ENCODE data around the gene TMEFF2. TPM values are rescaled to one million over a fixed set of nuclear protein-coding genes. Genes with fewer than 3 reads are reported as not detected.

Gene TMEFF2
- total RNA-seq, 2 experiments from 2014 or later, result not detected

- Mint-ChIP-seq H3K36me3 (no peaks in the 10 kb centered on the region), H3K27me3 (peaks cover 7% of the 10 kb centered on the region), H3K27ac (no peak overlapping the region), H3K9me3 (no peaks in the 10 kb centered on the region), H3K4me1 (no peaks in the 10 kb centered on the region), H3K4me3 (no peak overlapping the region)
- DNase-seq, result no peak
Measured at GRCh38 chr2:191947235-191947634, 247.5 kb downstream of the TMEFF2 start.

DNA sequence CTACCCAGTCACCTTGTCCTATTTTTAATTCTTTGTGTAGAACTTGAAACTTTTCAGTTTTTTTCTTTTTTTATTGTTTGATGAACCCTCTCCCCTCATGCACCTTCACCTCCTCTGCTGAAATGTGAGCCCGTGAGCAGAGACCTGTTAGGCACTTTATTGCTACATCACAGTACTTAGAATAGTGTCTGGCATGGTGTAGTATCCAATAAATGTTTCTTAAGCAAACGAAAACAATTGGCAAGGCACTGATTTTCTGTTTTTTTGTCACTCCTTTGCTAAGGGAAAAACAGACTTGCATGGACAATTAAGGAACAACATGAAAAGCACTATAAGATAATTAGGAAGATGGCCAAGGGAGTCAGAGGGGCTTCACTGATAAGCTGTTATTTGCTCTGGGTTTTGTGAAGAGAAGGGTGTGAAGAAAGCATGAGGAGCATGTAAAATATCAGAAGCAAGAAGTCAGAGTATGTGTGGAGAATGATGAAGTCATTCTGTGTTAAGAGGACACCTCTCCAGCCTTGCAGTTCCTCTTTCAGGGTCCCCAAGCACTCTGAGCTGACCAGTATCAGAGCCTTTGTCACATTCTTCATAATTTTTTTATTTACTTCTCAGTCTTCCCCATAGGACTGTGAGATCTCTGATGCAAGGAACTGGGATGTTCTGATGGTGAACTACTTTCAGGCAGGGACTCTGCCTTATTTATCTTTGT lies 248.1 kb downstream of the TMEFF2 start:
- Mint-ChIP-seq H3K27me3 (peaks cover 9% of the 10 kb centered on the region), H3K4me1 (no peaks in the 10 kb centered on the region), H3K27ac (no peak overlapping the region), H3K9me3 (no peaks in the 10 kb centered on the region), H3K4me3 (no peak overlapping the region), H3K36me3 (no peaks in the 10 kb centered on the region)
- no peak for DNase-seq

DNA sequence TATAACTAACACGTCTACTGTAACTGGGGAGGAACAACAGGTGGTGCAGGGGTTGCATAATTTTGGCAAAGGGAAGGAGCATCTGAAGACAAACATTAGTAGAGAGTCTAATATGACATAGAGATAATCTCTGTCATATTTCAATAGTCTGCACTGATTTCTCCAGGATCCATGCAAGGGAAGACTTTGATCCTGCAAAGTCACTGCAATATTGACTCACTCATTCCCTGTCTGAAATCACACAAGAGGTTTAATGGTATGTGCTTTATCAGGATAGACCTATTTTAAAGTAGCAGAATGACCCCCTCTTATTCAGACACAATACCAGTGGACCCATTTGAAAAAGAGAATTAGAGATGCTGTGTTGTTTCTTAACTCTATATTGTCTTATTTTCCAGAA lies 249.1 kb downstream of the TMEFF2 start:
- no peaks in the 10 kb centered on the region for H3K36me3 Mint-ChIP-seq
- no peaks in the 10 kb centered on the region for H3K4me1 Mint-ChIP-seq
- H3K27me3 Mint-ChIP-seq, result peaks cover 9% of the 10 kb centered on the region
- no peak overlapping the region for H3K27ac Mint-ChIP-seq
- no peak for DNase-seq
- H3K4me3 Mint-ChIP-seq, result no peak overlapping the region
- no peaks in the 10 kb centered on the region for H3K9me3 Mint-ChIP-seq

GRCh38 chr2:191942739-191943103 lies 252.0 kb downstream of the TMEFF2 start:
- H3K9me3 Mint-ChIP-seq, result no peaks in the 10 kb centered on the region
- no peaks in the 10 kb centered on the region for H3K4me1 Mint-ChIP-seq
- H3K4me3 Mint-ChIP-seq, result no peak overlapping the region
- no peak overlapping the region for H3K27ac Mint-ChIP-seq
- peaks cover 16% of the 10 kb centered on the region for H3K27me3 Mint-ChIP-seq
- H3K36me3 Mint-ChIP-seq, result no peaks in the 10 kb centered on the region
- DNase-seq, result no peak

GRCh38 chr2:191942090-191942738 lies 252.5 kb downstream of the TMEFF2 start:
- H3K27me3 Mint-ChIP-seq, result peaks cover 14% of the 10 kb centered on the region
- no peak overlapping the region for H3K4me3 Mint-ChIP-seq
- no peaks in the 10 kb centered on the region for H3K9me3 Mint-ChIP-seq
- no peak for DNase-seq
- H3K4me1 Mint-ChIP-seq, result no peaks in the 10 kb centered on the region
- H3K36me3 Mint-ChIP-seq, result no peaks in the 10 kb centered on the region
- no peak overlapping the region for H3K27ac Mint-ChIP-seq

- no peak overlapping the region for H3K4me3 Mint-ChIP-seq
- no peak overlapping the region for H3K27ac Mint-ChIP-seq
- no peaks in the 10 kb centered on the region for H3K4me1 Mint-ChIP-seq
- H3K9me3 Mint-ChIP-seq, result no peaks in the 10 kb centered on the region
- H3K36me3 Mint-ChIP-seq, result no peaks in the 10 kb centered on the region
- no peak for DNase-seq
- peaks cover 14% of the 10 kb centered on the region for H3K27me3 Mint-ChIP-seq
Measured at GRCh38 chr2:191941376-191941929, 253.3 kb downstream of the TMEFF2 start.

DNA sequence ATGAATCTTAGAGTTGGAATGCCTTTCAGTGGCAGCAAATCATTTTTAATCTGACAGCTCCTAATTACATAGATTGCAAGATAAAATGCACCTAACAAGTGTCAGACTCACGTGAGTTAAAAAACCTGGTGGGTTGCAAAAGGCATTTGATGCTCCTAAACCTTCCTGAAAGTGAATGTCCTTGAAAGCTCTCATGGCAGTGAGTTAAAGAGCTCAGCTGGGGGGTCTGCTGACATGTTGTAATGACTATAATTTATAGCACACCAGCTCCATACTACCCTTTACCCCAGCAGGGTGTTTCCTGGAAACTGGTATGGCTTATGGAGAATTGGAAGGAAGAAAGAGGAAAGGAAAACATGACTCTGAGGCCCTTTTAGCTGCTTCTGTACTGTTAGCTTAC lies 256.0 kb downstream of the TMEFF2 start:
- Mint-ChIP-seq H3K4me1 (no peaks in the 10 kb centered on the region), H3K27ac (no peak overlapping the region), H3K36me3 (no peaks in the 10 kb centered on the region), H3K27me3 (peaks cover 14% of the 10 kb centered on the region), H3K4me3 (no peak overlapping the region), H3K9me3 (no peaks in the 10 kb centered on the region)
- no peak for DNase-seq

DNA sequence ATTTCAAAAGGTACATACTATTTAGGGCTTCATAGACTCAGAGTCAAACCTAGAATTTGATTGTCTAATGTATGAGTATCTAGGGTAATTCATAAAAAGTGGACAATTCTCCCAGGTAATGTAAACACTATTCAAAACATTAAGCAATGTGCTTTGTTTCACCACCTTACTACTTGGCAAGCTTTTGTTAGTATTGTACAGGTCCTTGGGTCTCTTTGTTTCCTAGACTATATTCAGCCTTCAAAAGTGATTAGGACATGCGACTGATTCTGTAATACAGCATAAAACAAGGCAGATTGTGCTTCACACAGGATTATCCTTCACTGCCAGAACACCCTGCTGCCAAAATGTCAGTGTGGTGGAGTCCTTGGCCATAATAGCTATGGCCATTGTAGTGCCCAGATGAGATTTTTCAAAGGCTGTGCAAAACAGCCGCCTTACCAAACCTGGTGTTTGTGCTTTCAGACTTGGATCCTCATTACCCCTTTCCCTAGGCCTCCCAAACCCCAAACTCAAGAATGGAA lies 257.8 kb downstream of the TMEFF2 start:
- no peak for DNase-seq
- H3K4me1 Mint-ChIP-seq, result no peaks in the 10 kb centered on the region
- peaks cover 15% of the 10 kb centered on the region for H3K27me3 Mint-ChIP-seq
- H3K4me3 Mint-ChIP-seq, result no peak overlapping the region
- H3K9me3 Mint-ChIP-seq, result no peaks in the 10 kb centered on the region
- H3K36me3 Mint-ChIP-seq, result no peaks in the 10 kb centered on the region
- H3K27ac Mint-ChIP-seq, result no peak overlapping the region

DNA sequence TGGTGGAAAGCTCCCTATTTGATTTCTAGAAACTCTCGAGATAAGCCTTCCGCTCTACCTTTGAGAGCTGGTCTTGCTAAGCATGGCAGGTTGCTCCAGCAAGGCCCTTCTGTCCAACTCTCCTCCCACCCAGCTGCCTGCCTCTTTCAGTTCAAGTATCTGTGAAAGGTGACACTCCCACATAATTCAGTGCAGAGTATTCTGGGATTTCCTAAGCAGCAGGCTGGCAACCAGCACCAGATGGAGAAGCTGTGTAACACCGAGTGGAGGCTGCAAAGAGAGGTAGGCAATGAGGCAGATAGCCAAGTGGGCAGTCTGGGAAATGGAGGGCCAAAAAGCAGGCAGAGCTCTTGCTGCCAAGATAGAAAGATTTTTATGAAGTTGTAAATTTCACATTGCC lies 259.5 kb downstream of the TMEFF2 start:
- Mint-ChIP-seq H3K4me3 (no peak overlapping the region), H3K27ac (no peak overlapping the region), H3K36me3 (no peaks in the 10 kb centered on the region)

DNA sequence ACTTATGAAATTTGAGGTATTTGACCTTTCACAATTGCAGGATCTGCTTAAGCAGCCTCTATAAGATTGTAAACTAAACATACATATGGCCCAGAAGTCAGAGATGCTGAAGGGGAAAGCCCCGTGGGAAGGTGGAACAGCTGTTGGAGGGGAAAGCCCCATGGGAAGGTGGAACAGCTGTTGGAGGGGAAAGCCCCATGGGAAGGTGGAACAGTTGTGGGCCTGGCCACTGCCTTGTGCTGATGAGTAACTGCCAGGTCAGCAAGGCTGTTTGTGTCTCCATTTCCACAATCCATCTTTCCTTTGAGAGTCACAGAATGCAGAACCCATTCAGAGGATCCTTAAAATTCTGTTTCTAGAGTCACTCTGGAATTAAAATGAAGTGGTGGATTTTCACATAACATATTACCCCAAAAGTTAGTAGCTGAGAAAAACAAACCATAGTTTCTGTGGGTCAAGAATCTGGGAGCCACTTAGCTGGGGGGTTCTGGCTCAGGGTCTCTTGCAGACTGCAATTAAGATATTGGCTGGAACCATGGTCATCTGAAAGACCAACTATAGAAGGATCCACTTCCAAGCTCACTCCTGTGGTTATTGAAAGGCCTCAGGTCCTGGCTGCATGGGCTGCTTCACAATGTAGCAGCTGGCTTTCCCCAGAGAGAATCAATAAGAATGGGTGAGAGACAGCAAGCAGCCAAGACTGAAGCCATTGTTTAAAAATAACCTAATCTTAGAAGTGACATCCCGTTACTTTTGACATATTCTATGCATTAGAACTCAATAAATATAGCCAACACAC lies 261.2 kb downstream of the TMEFF2 start:
- no peak overlapping the region for H3K4me3 Mint-ChIP-seq

More for the DNA sequence above, 259.5 kb downstream of the TMEFF2 start:
- Mint-ChIP-seq H3K9me3 (no peaks in the 10 kb centered on the region), H3K4me1 (no peaks in the 10 kb centered on the region), H3K27me3 (peaks cover 12% of the 10 kb centered on the region)
- no peak for DNase-seq

DNA sequence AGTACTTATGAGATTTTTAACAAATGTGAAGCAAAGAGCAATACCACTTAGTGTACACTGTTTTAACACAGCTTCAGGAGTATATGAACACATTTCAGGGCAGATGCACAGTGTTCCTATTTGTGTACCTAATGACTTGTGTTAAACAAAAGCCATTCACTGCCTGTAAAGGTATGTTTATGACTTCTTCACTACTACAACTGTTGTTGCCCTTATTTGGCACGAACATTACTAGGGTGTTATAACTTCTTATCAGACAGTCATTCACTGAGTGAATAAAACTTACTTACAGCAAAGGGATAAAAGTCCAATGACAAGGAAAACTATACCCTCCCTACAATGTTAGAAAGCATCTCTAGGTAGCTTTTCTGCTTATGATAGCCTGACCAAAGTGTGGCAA lies 262.4 kb downstream of the TMEFF2 start:
- DNase-seq, result no peak
- Mint-ChIP-seq H3K4me1 (no peaks in the 10 kb centered on the region), H3K27me3 (peaks cover 5% of the 10 kb centered on the region), H3K4me3 (no peak overlapping the region), H3K9me3 (no peaks in the 10 kb centered on the region), H3K27ac (no peak overlapping the region), H3K36me3 (no peaks in the 10 kb centered on the region)

More for the DNA sequence above, 261.2 kb downstream of the TMEFF2 start:
- H3K27ac Mint-ChIP-seq, result no peak overlapping the region
- peaks cover 5% of the 10 kb centered on the region for H3K27me3 Mint-ChIP-seq
- H3K4me1 Mint-ChIP-seq, result no peaks in the 10 kb centered on the region
- DNase-seq, result peak; percentile 30
- H3K36me3 Mint-ChIP-seq, result no peaks in the 10 kb centered on the region
- no peaks in the 10 kb centered on the region for H3K9me3 Mint-ChIP-seq

- H3K9me3 Mint-ChIP-seq, result no peaks in the 10 kb centered on the region
- H3K4me3 Mint-ChIP-seq, result no peak overlapping the region
- H3K27me3 Mint-ChIP-seq, result peaks cover 5% of the 10 kb centered on the region
- H3K36me3 Mint-ChIP-seq, result no peaks in the 10 kb centered on the region
- no peaks in the 10 kb centered on the region for H3K4me1 Mint-ChIP-seq
- H3K27ac Mint-ChIP-seq, result no peak overlapping the region
- no peak for DNase-seq
Measured at GRCh38 chr2:191931329-191931728, 263.4 kb downstream of the TMEFF2 start.

- Mint-ChIP-seq H3K4me3 (no peak overlapping the region), H3K27ac (no peak overlapping the region), H3K9me3 (no peaks in the 10 kb centered on the region), H3K27me3 (peaks cover 5% of the 10 kb centered on the region), H3K36me3 (no peaks in the 10 kb centered on the region), H3K4me1 (no peaks in the 10 kb centered on the region)
- no peak for DNase-seq
Measured at GRCh38 chr2:191930205-191930604, 264.5 kb downstream of the TMEFF2 start.

- no peaks in the 10 kb centered on the region for H3K4me1 Mint-ChIP-seq
- no peak overlapping the region for H3K27ac Mint-ChIP-seq
- peaks cover 5% of the 10 kb centered on the region for H3K27me3 Mint-ChIP-seq
- DNase-seq, result no peak
- no peak overlapping the region for H3K4me3 Mint-ChIP-seq
- H3K36me3 Mint-ChIP-seq, result no peaks in the 10 kb centered on the region
- H3K9me3 Mint-ChIP-seq, result no peaks in the 10 kb centered on the region
Measured at GRCh38 chr2:191929288-191929687, 265.4 kb downstream of the TMEFF2 start.

- Mint-ChIP-seq H3K36me3 (no peaks in the 10 kb centered on the region), H3K27ac (no peak overlapping the region), H3K9me3 (no peaks in the 10 kb centered on the region), H3K27me3 (peaks cover 5% of the 10 kb centered on the region), H3K4me1 (no peaks in the 10 kb centered on the region), H3K4me3 (no peak overlapping the region)
- no peak for DNase-seq
Measured at GRCh38 chr2:191927991-191928390, 266.7 kb downstream of the TMEFF2 start.
